KMS-11 (cell line): ENCODE data around the gene RNH1.

Source experiments
- H2AFZ ChIP-seq: fragments of 200-600 bp; sonication (generic); 2 replicates; pipeline ENCODE4 v1.6.1; 2016; ENCODE audit warnings: antibody characterized with exemption, mixed run types, low read depth
- H3K27ac ChIP-seq: fragments of 200-600 bp; sonication (generic); 2 replicates; pipeline ENCODE4 v1.6.1; 2016; ENCODE audit warnings: mild to moderate bottlenecking, mixed run types
- H3K27me3 ChIP-seq: fragments of 200-600 bp; sonication (generic); 2 replicates; pipeline ENCODE4 v1.6.1; 2017; ENCODE audit warnings: mild to moderate bottlenecking, low read depth, mixed run types, moderate library complexity; ENCODE audit not compliant: insufficient read depth
- H3K36me3 ChIP-seq: fragments of 200-600 bp; sonication (generic); 2 replicates; pipeline ENCODE4 v1.6.1; 2017; ENCODE audit warnings: mild to moderate bottlenecking, mixed run types; ENCODE audit not compliant: insufficient read depth
- H3K4me1 ChIP-seq: fragments of 200-600 bp; sonication (generic); 2 replicates; pipeline ENCODE4 v1.6.1; 2016; ENCODE audit warnings: mild to moderate bottlenecking, low read depth, mixed run types; ENCODE audit not compliant: poor library complexity, severe bottlenecking
- H3K4me2 ChIP-seq: fragments of 200-600 bp; sonication (generic); 2 replicates; pipeline ENCODE4 v1.7.0; 2016; ENCODE audit warnings: mild to moderate bottlenecking, mixed run types
- H3K4me3 ChIP-seq: fragments of 200-600 bp; sonication (generic); IDR thresholded peaks from 2 replicates; pipeline ENCODE4 v1.6.1; 2017; ENCODE audit warnings: low read depth, low read length, mixed read lengths; ENCODE audit not compliant: insufficient read depth
- H3K79me2 ChIP-seq: fragments of 200-600 bp; sonication (generic); 2 replicates; pipeline ENCODE4 v1.6.1; 2016; ENCODE audit warnings: low read depth, mixed run types; ENCODE audit not compliant: insufficient read depth
- H3K9ac ChIP-seq: fragments of 200-600 bp; sonication (generic); 2 replicates; pipeline ENCODE4 v1.6.1; 2016; ENCODE audit warnings: mild to moderate bottlenecking, mixed run types
- H4K20me1 ChIP-seq: fragments of 200-600 bp; sonication (generic); 2 replicates; pipeline ENCODE4 v1.6.1; 2016; ENCODE audit warnings: mild to moderate bottlenecking, mixed run types; ENCODE audit not compliant: insufficient read depth
- CTCF ChIP-seq: fragments of 200-600 bp; sonication (generic); conservative IDR thresholded peaks from 2 replicates; pipeline ENCODE4 v1.6.1; 2017; ENCODE audit warnings: low read depth, mild to moderate bottlenecking, antibody characterized with exemption, low read length, moderate library complexity, mixed read lengths

RNH1 gene

GRCh38 chr11:488992-489391 lies 18.1 kb downstream of the RNH1 start:
- Histone ChIP-seq H3K4me3 (no peak overlapping the region), H2AFZ (no peak overlapping the region), H3K27ac (no peak overlapping the region), H3K79me2 (no peaks in the 10 kb centered on the region), H3K27me3 (no peaks in the 10 kb centered on the region), H3K4me1 (no peaks in the 10 kb centered on the region), H3K36me3 (no peaks in the 10 kb centered on the region), H3K4me2 (no peak overlapping the region), H3K9ac (no peak overlapping the region), H4K20me1 (no peaks in the 10 kb centered on the region)
- TF ChIP-seq CTCF, result no peak

GRCh38 chr11:488579-488978 lies 18.5 kb downstream of the RNH1 start:
- Histone ChIP-seq H4K20me1 (no peaks in the 10 kb centered on the region), H3K27me3 (no peaks in the 10 kb centered on the region), H3K79me2 (no peaks in the 10 kb centered on the region), H3K36me3 (no peaks in the 10 kb centered on the region), H3K4me3 (no peak overlapping the region), H3K27ac (no peak overlapping the region), H3K4me1 (no peaks in the 10 kb centered on the region), H3K9ac (no peak overlapping the region), H2AFZ (no peak overlapping the region), H3K4me2 (no peak overlapping the region)
- no peak for TF ChIP-seq CTCF

GRCh38 chr11:488062-488461 lies 19.0 kb downstream of the RNH1 start:
- no peaks in the 10 kb centered on the region for H3K36me3 ChIP-seq

GRCh38 chr11:487571-488021 lies 19.4 kb downstream of the RNH1 start:
- H4K20me1 ChIP-seq, result no peaks in the 10 kb centered on the region
- H3K79me2 ChIP-seq, result no peaks in the 10 kb centered on the region
- no peak overlapping the region for H2AFZ ChIP-seq
- no peak for TF ChIP-seq CTCF
- no peak overlapping the region for H3K27ac ChIP-seq
- no peaks in the 10 kb centered on the region for H3K4me1 ChIP-seq
- no peaks in the 10 kb centered on the region for H3K27me3 ChIP-seq
- no peak overlapping the region for H3K9ac ChIP-seq
- no peak overlapping the region for H3K4me3 ChIP-seq
- H3K4me2 ChIP-seq, result no peak overlapping the region
- no peaks in the 10 kb centered on the region for H3K36me3 ChIP-seq

More at GRCh38 chr11:488062-488461, 19.0 kb downstream of the RNH1 start:
- no peak overlapping the region for H3K27ac ChIP-seq
- no peaks in the 10 kb centered on the region for H3K79me2 ChIP-seq
- no peaks in the 10 kb centered on the region for H3K4me1 ChIP-seq
- H3K9ac ChIP-seq, result no peak overlapping the region
- H4K20me1 ChIP-seq, result no peaks in the 10 kb centered on the region
- H3K4me2 ChIP-seq, result no peak overlapping the region
- TF ChIP-seq CTCF, result no peak
- no peak overlapping the region for H2AFZ ChIP-seq
- H3K27me3 ChIP-seq, result no peaks in the 10 kb centered on the region
- H3K4me3 ChIP-seq, result no peak overlapping the region

GRCh38 chr11:486189-486588 lies 20.9 kb downstream of the RNH1 start:
- Histone ChIP-seq H3K27ac (no peak overlapping the region), H4K20me1 (no peaks in the 10 kb centered on the region), H3K9ac (no peak overlapping the region), H3K4me2 (no peak overlapping the region), H2AFZ (no peak overlapping the region), H3K36me3 (no peaks in the 10 kb centered on the region), H3K4me3 (no peak overlapping the region), H3K4me1 (no peaks in the 10 kb centered on the region), H3K27me3 (no peaks in the 10 kb centered on the region), H3K79me2 (no peaks in the 10 kb centered on the region)
- no peak for TF ChIP-seq CTCF
